Cardiac fibroblast (primary cell): Measurements from ENCODE around the gene TMEM119.

Experiments
- DNase-seq, 2 donors: peaks; one replicate each; pipeline versions ENCODE4 v3.0.0 to v3.0.0-alpha.2; 2010; ENCODE audit warnings: low read depth in 2 of 2
- H3K4me3 ChIP-seq, 2 donors: replicated peaks in 1 of 2; 1 replicate in 1 of 2; 2 replicates in 1 of 2; pipeline ENCODE4 v1.5.1; 2011; ENCODE audit warnings: low read depth in 2 of 2, low read length in 2 of 2, mild to moderate bottlenecking in 2 of 2, moderate library complexity in 1 of 2
- CTCF ChIP-seq: IDR thresholded peaks from one replicate; pipeline ENCODE4 v1.5.1; 2011; ENCODE audit warnings: low read depth, mild to moderate bottlenecking, low read length, inconsistent platforms

TMEM119 gene

GRCh38 chr12:108603743-108604142, 5.9 kb upstream of the TMEM119 start:
- no peak for DNase-seq
- no peak overlapping the region for H3K4me3 ChIP-seq
- TF ChIP-seq CTCF, result no peak

GRCh38 chr12:108602976-108603704, 5.3 kb upstream of the TMEM119 start:
- no peak for TF ChIP-seq CTCF
- no peak for DNase-seq
- H3K4me3 ChIP-seq, result no peak overlapping the region

- DNase-seq, result no peak
- no peak overlapping the region for H3K4me3 ChIP-seq
- TF ChIP-seq CTCF, result no peak
Measured at GRCh38 chr12:108602209-108602705, 4.4 kb upstream of the TMEM119 start.

GRCh38 chr12:108600702-108601007, 2.8 kb upstream of the TMEM119 start:
- no peak for DNase-seq
- no peak overlapping the region for H3K4me3 ChIP-seq
- no peak for TF ChIP-seq CTCF

- H3K4me3 ChIP-seq, result no peak overlapping the region
- DNase-seq, result no peak
- TF ChIP-seq CTCF, result no peak
Measured at GRCh38 chr12:108599948-108600701, 2.2 kb upstream of the TMEM119 start.

GRCh38 chr12:108599541-108599940, 1.7 kb upstream of the TMEM119 start:
- DNase-seq, result no peak
- no peak overlapping the region for H3K4me3 ChIP-seq
- no peak for TF ChIP-seq CTCF
